Caco-2 (cell line): ENCODE measurements around the gene GIT2. TPM values are rescaled to one million over a fixed set of nuclear protein-coding genes. Genes with fewer than 3 reads are reported as not detected.

Experiments
- BruUV-seq: library from RNA; stranded (reverse); fragments of 400-500 nt; replicated peaks from 2 replicates; lab custom pipeline; 2021; lab: Mats Ljungman, UMichigan
- CTCF ChIA-PET: fragments of 300-600 bp; sonication (Branson Sonifier 250); formaldehyde crosslinking; loops from one replicate; lab custom pipeline; 2022; ENCODE audit warnings: antibody characterized with exemption; lab: Charles Lee
- POLR2A ChIA-PET: fragments of 300-600 bp; sonication (Branson Sonifier 250); formaldehyde crosslinking; loops from one replicate; lab custom pipeline; 2022; ENCODE audit warnings: antibody characterized with exemption; lab: Charles Lee
- DNase-seq, 2 experiments: peaks; one replicate each; pipeline versions ENCODE4 v3.0.0 to v3.0.0-alpha.2; 2020 to 2022
- H3K27me3 ChIP-seq: replicated peaks from 2 replicates; pipeline ENCODE4 v1.6.0; 2011; ENCODE audit warnings: low read length; ENCODE audit not compliant: control insufficient read depth, insufficient read depth
- H3K36me3 ChIP-seq: 2 replicates; pipeline ENCODE4 v1.5.1; 2011; ENCODE audit warnings: low read length; ENCODE audit not compliant: control insufficient read depth, insufficient read depth
- H3K4me1 ChIP-seq: fragments of 250-450 bp; sonication (Bioruptor Pico); 2 replicates; pipeline ENCODE4 v1.5.1; 2020; ENCODE audit warnings: mild to moderate bottlenecking
- H3K4me3 ChIP-seq: 2 replicates; pipeline ENCODE4 v1.5.1; 2011; ENCODE audit warnings: low read depth, mild to moderate bottlenecking, control low read depth, low read length
- H3K9me3 ChIP-seq: fragments of 250-450 bp; sonication (Bioruptor Pico); 2 replicates; pipeline ENCODE4 v1.5.1; 2020; ENCODE audit warnings: mild to moderate bottlenecking, moderate library complexity
- H3K27ac Mint-ChIP-seq: one replicate; pipeline ENCODE4 v1.8.0; 2022; ENCODE audit warnings: mixed read lengths; ENCODE audit not compliant: unreplicated experiment
- H3K27me3 Mint-ChIP-seq: one replicate; pipeline ENCODE4 v1.8.0; 2022; ENCODE audit warnings: mixed read lengths; ENCODE audit not compliant: insufficient read depth, unreplicated experiment
- H3K36me3 Mint-ChIP-seq: one replicate; pipeline ENCODE4 v1.8.0; 2022; ENCODE audit warnings: mild to moderate bottlenecking, mixed read lengths; ENCODE audit not compliant: insufficient read depth, unreplicated experiment
- H3K4me1 Mint-ChIP-seq: one replicate; pipeline ENCODE4 v1.8.0; 2022; ENCODE audit warnings: low read depth, mixed read lengths; ENCODE audit not compliant: unreplicated experiment
- H3K4me3 Mint-ChIP-seq: one replicate; pipeline ENCODE4 v1.8.0; 2022; ENCODE audit warnings: mild to moderate bottlenecking, moderate library complexity, mixed read lengths; ENCODE audit not compliant: unreplicated experiment
- H3K9me3 Mint-ChIP-seq: one replicate; pipeline ENCODE4 v1.8.0; 2022; ENCODE audit warnings: mixed read lengths; ENCODE audit not compliant: unreplicated experiment
- CTCF ChIP-seq, 2 experiments: fragments of 200-600 bp in 1 of 2; IDR thresholded peaks; 1 replicate in 1 of 2; 2 replicates in 1 of 2; pipeline versions ENCODE4 v1.5.1 to v1.8.0; 2011 to 2022; ENCODE audit warnings: antibody characterized with exemption in 1 of 2, control low read depth in 1 of 2, inconsistent platforms in 1 of 2, low read depth in 1 of 2, low read length in 1 of 2, mild to moderate bottlenecking in 1 of 2, moderate library complexity in 1 of 2; ENCODE audit not compliant: insufficient read depth in 1 of 2, severe bottlenecking in 1 of 2, unreplicated experiment in 1 of 2
- intact Hi-C: fragments of 100-400 bp; cut with micrococcal nuclease; formaldehyde crosslinking; loops from one replicate; pipeline ENCODE4 v1.10.0; 2022; ENCODE audit not compliant: unreplicated experiment
- total RNA-seq: library from RNA; stranded (reverse); gene quantifications from 2 replicates; pipeline ENCODE4 v1.2.3, GENCODE V29; 2022

GIT2 gene
- total RNA-seq, 1 experiment from 2014 or later: 29.3 TPM

GRCh38 chr12:110004598-110004997 lies 8.4 kb upstream of the GIT2 start:
- H3K9me3 Mint-ChIP-seq: no peaks in the 10 kb centered on the region
- Histone ChIP-seq H3K9me3 (no peaks in the 10 kb centered on the region), H3K36me3 (no peaks in the 10 kb centered on the region; the same call in 1 of the 2 replicates), H3K27me3 (no peaks in the 10 kb centered on the region), H3K4me1 (no peaks in the 10 kb centered on the region; the same call in 1 of the 2 replicates), H3K4me3 (no peak overlapping the region)
- intact Hi-C loops: no loop called here
- H3K27ac Mint-ChIP-seq: no peak overlapping the region
- no peak overlapping the region for H3K4me3 Mint-ChIP-seq
- peaks cover 15% of the 10 kb centered on the region for H3K36me3 Mint-ChIP-seq
- no peak for TF ChIP-seq CTCF (IDR thresholded peaks at IDR 0.05; ENCODE audit: insufficient read depth in 1 of 2, low read depth in 1 of 2, low read length in 1 of 2, severe bottlenecking in 1 of 2, unreplicated experiment in 1 of 2)
- CTCF ChIA-PET: no interaction called here
- POLR2A ChIA-PET: no interaction called here
- H3K27me3 Mint-ChIP-seq: no peaks in the 10 kb centered on the region
- BruUV-seq: no TSS peak
- H3K4me1 Mint-ChIP-seq: peaks cover 10% of the 10 kb centered on the region
- DNase-seq: no peak

- no peak for TF ChIP-seq CTCF (IDR thresholded peaks at IDR 0.05; ENCODE audit: insufficient read depth in 1 of 2, low read depth in 1 of 2, low read length in 1 of 2, severe bottlenecking in 1 of 2, unreplicated experiment in 1 of 2)
- ChIA-PET CTCF (no interaction called here), POLR2A (no interaction called here)
- Mint-ChIP-seq H3K4me1 (peaks cover 14% of the 10 kb centered on the region), H3K27me3 (no peaks in the 10 kb centered on the region), H3K9me3 (no peaks in the 10 kb centered on the region), H3K4me3 (no peak overlapping the region), H3K36me3 (peaks cover 24% of the 10 kb centered on the region), H3K27ac (no peak overlapping the region)
- no TSS peak for BruUV-seq
- no peak for DNase-seq
- intact Hi-C loops: no loop called here
- H3K36me3 ChIP-seq: no peaks in the 10 kb centered on the region; the same call in 1 of the 2 replicates
- H3K4me1 ChIP-seq: peaks cover 4% of the 10 kb centered on the region; the same call in 1 of the 2 replicates
- no peaks in the 10 kb centered on the region for H3K9me3 ChIP-seq
- no peaks in the 10 kb centered on the region for H3K27me3 ChIP-seq
- no peak overlapping the region for H3K4me3 ChIP-seq
Observed at GRCh38 chr12:110002676-110003515, 6.7 kb upstream of the GIT2 start.

- CTCF ChIA-PET: no interaction called here
- Mint-ChIP-seq H3K4me3 (no peak overlapping the region), H3K4me1 (peaks cover 18% of the 10 kb centered on the region), H3K36me3 (peaks cover 24% of the 10 kb centered on the region), H3K27ac (no peak overlapping the region), H3K9me3 (no peaks in the 10 kb centered on the region), H3K27me3 (no peaks in the 10 kb centered on the region)
- no TSS peak for BruUV-seq
- H3K36me3 ChIP-seq: no peaks in the 10 kb centered on the region; the same call in 1 of the 2 replicates
- no peak overlapping the region for H3K4me3 ChIP-seq
- intact Hi-C loops: no loop called here
- POLR2A ChIA-PET: no interaction called here
- no peaks in the 10 kb centered on the region for H3K27me3 ChIP-seq
- peaks cover 6% of the 10 kb centered on the region for H3K4me1 ChIP-seq
- no peaks in the 10 kb centered on the region for H3K9me3 ChIP-seq
- no peak for TF ChIP-seq CTCF (IDR thresholded peaks at IDR 0.05; ENCODE audit: insufficient read depth in 1 of 2, low read depth in 1 of 2, low read length in 1 of 2, severe bottlenecking in 1 of 2, unreplicated experiment in 1 of 2)
- no peak for DNase-seq
Observed at GRCh38 chr12:110001596-110001995, 5.4 kb upstream of the GIT2 start.
